Nephron (organoid): Measurements from ENCODE around the gene NUDT8.

Experiments used
- H3K27ac Mint-ChIP-seq, 3 experiments: 2 replicates each; pipeline ENCODE4 v1.8.0; 2020; ENCODE audit warnings: mixed read lengths in 3 of 3, mild to moderate bottlenecking in 2 of 3, moderate library complexity in 1 of 3
- H3K27me3 Mint-ChIP-seq: 2 replicates; pipeline ENCODE4 v1.8.0; 2021; ENCODE audit warnings: low read depth, mild to moderate bottlenecking, moderate library complexity, mixed read lengths
- H3K36me3 Mint-ChIP-seq: 2 replicates; pipeline ENCODE4 v1.8.0; 2020; ENCODE audit warnings: low read depth, mixed read lengths
- H3K4me1 Mint-ChIP-seq: 2 replicates; pipeline ENCODE4 v1.8.0; 2020; ENCODE audit warnings: mixed read lengths
- H3K4me3 Mint-ChIP-seq, 3 experiments: 2 replicates each; pipeline ENCODE4 v1.8.0; 2020; ENCODE audit warnings: mild to moderate bottlenecking in 3 of 3, mixed read lengths in 3 of 3, moderate library complexity in 2 of 3
- H3K9me3 Mint-ChIP-seq: 2 replicates; pipeline ENCODE4 v1.8.0; 2020; ENCODE audit warnings: mixed read lengths
- TF ChIP-seq, protein P1 (sequence below), 3 experiments: fragments of 200-600 bp; sonication (generic); IDR thresholded peaks; one replicate each; pipeline ENCODE4 v1.5.0; 2021; ENCODE audit warnings: antibody characterized with exemption in 3 of 3; ENCODE audit not compliant: unreplicated experiment in 3 of 3

NUDT8 gene

DNA sequence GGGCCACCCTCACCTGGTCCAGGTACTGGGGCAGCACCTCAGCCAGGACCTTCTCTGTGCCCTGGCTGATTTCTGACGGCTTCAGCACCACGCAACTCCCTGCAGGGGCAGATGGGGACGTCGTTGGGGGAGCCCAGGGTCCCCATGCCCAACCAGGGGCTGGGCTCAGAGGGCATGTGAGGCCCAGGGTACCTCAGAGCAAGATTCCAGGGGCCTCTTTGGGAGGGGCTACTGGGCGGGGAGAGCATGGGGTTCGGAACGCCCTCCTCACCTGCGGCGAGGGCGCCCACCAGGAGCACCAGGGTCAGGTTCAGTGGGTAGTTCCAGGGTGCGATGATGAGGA lies 36.5 kb upstream of the NUDT8 start:
- TF ChIP-seq, protein P1, sequence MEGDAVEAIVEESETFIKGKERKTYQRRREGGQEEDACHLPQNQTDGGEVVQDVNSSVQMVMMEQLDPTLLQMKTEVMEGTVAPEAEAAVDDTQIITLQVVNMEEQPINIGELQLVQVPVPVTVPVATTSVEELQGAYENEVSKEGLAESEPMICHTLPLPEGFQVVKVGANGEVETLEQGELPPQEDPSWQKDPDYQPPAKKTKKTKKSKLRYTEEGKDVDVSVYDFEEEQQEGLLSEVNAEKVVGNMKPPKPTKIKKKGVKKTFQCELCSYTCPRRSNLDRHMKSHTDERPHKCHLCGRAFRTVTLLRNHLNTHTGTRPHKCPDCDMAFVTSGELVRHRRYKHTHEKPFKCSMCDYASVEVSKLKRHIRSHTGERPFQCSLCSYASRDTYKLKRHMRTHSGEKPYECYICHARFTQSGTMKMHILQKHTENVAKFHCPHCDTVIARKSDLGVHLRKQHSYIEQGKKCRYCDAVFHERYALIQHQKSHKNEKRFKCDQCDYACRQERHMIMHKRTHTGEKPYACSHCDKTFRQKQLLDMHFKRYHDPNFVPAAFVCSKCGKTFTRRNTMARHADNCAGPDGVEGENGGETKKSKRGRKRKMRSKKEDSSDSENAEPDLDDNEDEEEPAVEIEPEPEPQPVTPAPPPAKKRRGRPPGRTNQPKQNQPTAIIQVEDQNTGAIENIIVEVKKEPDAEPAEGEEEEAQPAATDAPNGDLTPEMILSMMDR (IDR thresholded peaks at IDR 0.05; ENCODE audit: unreplicated experiment in 3 of 3) = no peak
- Mint-ChIP-seq H3K9me3 (no peaks in the 10 kb centered on the region), H3K27ac (no peak overlapping the region), H3K36me3 (no peaks in the 10 kb centered on the region), H3K4me1 (no peaks in the 10 kb centered on the region), H3K27me3 (peaks cover 6% of the 10 kb centered on the region), H3K4me3 (no peak overlapping the region)

DNA sequence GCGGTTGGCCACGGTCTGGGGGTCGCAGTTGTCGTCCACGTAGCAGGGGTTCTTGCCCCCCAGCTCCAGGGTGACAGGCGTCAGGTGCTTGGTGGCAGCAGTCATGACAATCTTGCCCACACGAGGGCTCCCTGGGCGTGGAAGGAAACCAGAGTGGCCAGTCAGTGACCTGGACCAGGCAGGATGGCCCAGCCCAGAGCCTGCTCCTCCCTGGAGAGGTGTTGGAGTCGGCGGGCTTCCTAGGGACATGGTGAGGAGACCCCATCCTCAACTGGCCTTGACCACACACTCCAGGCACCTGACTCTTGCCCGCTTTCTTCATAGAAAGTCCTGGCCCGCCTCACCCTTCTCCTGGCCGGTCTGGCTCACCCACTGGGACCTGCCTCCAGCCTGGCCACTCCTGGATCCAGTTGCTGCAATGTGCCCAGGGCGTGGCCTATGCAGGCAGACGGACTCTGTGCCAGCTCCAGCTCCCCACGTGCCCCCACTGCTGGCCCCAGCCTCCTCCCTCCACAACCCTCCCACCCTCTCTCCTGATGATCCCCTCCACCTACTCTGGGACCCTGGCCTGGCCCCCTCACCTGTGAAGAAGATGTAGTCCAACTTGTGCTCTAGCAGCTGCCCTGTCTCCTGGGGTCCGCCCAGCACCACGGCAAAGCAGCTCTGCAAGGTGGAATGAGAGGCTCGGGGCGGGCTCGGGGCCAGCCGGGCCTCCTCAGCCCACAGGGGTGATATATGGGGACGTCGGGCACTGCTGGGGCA lies 36.0 kb upstream of the NUDT8 start:
- H3K4me3 Mint-ChIP-seq = no peak overlapping the region

DNA sequence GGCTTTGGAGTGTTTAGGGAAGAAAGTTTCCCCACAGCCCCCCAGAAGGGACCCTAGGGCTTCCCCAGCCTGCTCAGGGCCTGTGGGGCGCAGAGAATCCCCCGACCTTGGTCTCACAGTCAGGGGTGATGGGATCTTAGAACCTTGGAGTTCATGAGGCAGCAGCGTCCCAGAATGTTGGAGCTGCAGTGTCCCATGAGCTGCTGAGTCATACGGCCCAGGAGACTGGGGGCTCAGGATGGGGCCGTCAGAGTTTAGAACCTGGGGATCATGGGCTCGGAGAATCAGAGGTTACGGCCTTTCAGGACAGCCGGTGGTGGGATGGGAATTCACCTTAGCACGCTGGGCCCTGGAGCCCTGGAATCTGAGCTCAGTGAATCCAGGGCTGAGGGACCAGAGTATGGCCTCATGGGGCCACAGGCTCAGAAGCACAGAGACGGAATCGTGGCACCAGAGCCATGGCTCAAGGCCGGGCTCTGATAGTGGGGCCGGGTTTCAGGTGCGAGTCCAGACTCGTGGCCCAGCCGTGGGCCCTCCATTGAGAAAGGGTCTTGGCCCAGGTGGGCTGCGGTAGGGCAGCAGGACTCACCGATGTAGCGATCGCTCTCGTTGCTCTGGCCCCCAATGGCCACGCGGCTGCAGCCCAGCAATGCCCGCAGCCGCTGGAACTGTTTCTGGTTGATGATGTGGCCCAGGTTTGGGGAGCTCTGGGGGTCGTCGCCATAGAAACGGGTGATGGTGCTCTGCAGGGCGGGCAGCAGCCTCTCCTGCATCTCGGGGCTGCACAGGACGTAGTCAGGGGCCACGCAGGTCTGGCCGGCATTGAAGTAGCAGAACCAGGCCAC lies 35.2 kb upstream of the NUDT8 start:
- Mint-ChIP-seq H3K9me3 (no peaks in the 10 kb centered on the region), H3K4me3 (no peak overlapping the region), H3K27me3 (peaks cover 6% of the 10 kb centered on the region), H3K27ac (no peak overlapping the region), H3K36me3 (no peaks in the 10 kb centered on the region), H3K4me1 (no peaks in the 10 kb centered on the region)
- TF ChIP-seq, protein P1 (IDR thresholded peaks at IDR 0.05; ENCODE audit: unreplicated experiment in 3 of 3) = no peak

More for the DNA sequence above, 36.0 kb upstream of the NUDT8 start:
- H3K27ac Mint-ChIP-seq = no peak overlapping the region
- no peaks in the 10 kb centered on the region for H3K36me3 Mint-ChIP-seq
- no peaks in the 10 kb centered on the region for H3K4me1 Mint-ChIP-seq
- TF ChIP-seq, protein P1 (IDR thresholded peaks at IDR 0.05; ENCODE audit: unreplicated experiment in 3 of 3) = no peak
- H3K9me3 Mint-ChIP-seq = no peaks in the 10 kb centered on the region
- H3K27me3 Mint-ChIP-seq = peaks cover 6% of the 10 kb centered on the region

DNA sequence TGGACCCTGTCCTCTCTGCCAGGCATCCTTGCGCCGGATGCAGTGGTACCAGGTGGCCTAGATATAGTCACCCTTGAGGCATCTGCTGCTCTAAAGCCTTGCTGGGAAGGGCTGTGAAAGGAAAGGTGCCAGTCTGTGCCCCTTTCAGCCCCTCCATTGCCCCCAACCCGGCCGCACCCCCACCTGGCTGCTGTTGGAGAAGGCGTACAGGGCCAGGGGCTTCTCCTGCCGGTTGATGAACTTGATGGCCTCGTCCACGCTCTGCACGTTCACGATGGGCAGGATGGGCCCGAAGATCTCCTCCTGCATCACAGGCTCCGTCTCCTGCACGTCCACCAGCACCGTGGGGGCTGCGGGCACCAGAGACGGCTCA lies 34.5 kb upstream of the NUDT8 start:
- no peak overlapping the region for H3K27ac Mint-ChIP-seq
- no peaks in the 10 kb centered on the region for H3K9me3 Mint-ChIP-seq
- no peaks in the 10 kb centered on the region for H3K4me1 Mint-ChIP-seq
- H3K4me3 Mint-ChIP-seq = no peak overlapping the region
- TF ChIP-seq, protein P1 (IDR thresholded peaks at IDR 0.05; ENCODE audit: unreplicated experiment in 3 of 3) = no peak
- H3K27me3 Mint-ChIP-seq = peaks cover 6% of the 10 kb centered on the region
- H3K36me3 Mint-ChIP-seq = no peaks in the 10 kb centered on the region

DNA sequence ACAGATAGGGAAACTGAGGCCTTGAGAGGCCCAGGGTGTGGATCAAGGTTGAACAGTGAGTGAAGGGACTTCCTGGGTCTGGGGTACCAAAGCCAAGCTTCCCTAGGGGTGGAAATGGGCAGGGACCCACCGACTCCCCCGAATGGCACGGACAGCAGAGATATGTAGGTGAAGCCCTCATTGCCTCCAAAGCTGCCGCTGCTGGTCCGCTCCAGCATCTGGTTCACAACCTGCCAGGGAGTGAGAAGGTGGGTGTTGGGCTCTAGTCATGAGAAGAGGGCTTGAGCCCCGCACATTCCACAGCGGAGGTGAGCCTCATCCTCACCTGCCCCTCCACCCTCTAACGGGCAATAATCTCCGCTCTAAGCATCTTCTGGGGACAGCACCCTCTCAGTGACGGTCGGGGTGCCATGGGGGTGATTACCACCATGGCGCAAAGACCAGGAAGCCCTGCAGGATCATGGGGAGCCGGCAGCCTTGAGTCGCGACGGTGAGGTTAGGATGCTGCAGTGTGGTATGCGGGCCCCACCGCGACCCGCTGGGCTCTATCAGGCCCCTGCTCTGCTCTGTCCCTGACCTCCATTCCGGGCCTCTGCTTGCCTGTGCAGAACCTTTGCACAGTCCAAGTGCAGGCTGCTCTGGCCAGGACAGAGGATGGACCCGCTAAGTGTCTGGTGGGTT lies 33.9 kb upstream of the NUDT8 start:
- TF ChIP-seq, protein P1 (IDR thresholded peaks at IDR 0.05; ENCODE audit: unreplicated experiment in 3 of 3) = no peak
- Mint-ChIP-seq H3K36me3 (no peaks in the 10 kb centered on the region), H3K27ac (no peak overlapping the region), H3K4me1 (peaks cover 4% of the 10 kb centered on the region), H3K4me3 (no peak overlapping the region), H3K9me3 (no peaks in the 10 kb centered on the region), H3K27me3 (peaks cover 6% of the 10 kb centered on the region)
